IPS-20b (cell line): ENCODE data around the gene EED.

ENCODE experiments used
- H3K27ac ChIP-seq: one replicate; pipeline ENCODE4 v1.5.1; 2013; ENCODE audit warnings: low read length
- H3K27me3 ChIP-seq: 2 replicates; pipeline ENCODE4 v1.6.1; 2013; ENCODE audit warnings: mild to moderate bottlenecking, low read length, inconsistent platforms; ENCODE audit not compliant: insufficient read depth
- H3K36me3 ChIP-seq: 2 replicates; pipeline ENCODE4 v1.6.1; 2013; ENCODE audit warnings: low read depth, mild to moderate bottlenecking, inconsistent platforms, low read length, moderate library complexity; ENCODE audit not compliant: insufficient read depth
- H3K4me1 ChIP-seq: 2 replicates; pipeline ENCODE4 v1.6.1; 2013; ENCODE audit warnings: mild to moderate bottlenecking, control low read depth, inconsistent platforms, low read length, moderate library complexity; ENCODE audit not compliant: insufficient read depth
- H3K4me3 ChIP-seq: 2 replicates; pipeline ENCODE4 v1.5.1; 2013; ENCODE audit warnings: mild to moderate bottlenecking, low read length, inconsistent platforms
- H3K9ac ChIP-seq: 2 replicates; pipeline ENCODE4 v1.6.1; 2013; ENCODE audit warnings: low read depth, mild to moderate bottlenecking, inconsistent platforms, low read length, moderate library complexity
- H3K9me3 ChIP-seq: 2 replicates; pipeline ENCODE4 v1.6.1; 2013; ENCODE audit warnings: mild to moderate bottlenecking, low read depth, low read length, inconsistent platforms; ENCODE audit not compliant: insufficient read depth

The EED gene

GRCh38 chr11:86241956-86242535 lies 2.5 kb upstream of the EED start:
- H3K4me3 ChIP-seq = no peak overlapping the region
- H3K9ac ChIP-seq = no peak overlapping the region
- no peaks in the 10 kb centered on the region for H3K9me3 ChIP-seq
- H3K27ac ChIP-seq = no peak overlapping the region
- no peaks in the 10 kb centered on the region for H3K27me3 ChIP-seq
- peaks cover 9% of the 10 kb centered on the region; the same call in 1 of the 2 replicates for H3K4me1 ChIP-seq
- no peaks in the 10 kb centered on the region for H3K36me3 ChIP-seq

GRCh38 chr11:86243396-86243795 lies 1.2 kb upstream of the EED start:
- no peaks in the 10 kb centered on the region for H3K27me3 ChIP-seq
- no peak overlapping the region for H3K4me3 ChIP-seq
- no peaks in the 10 kb centered on the region for H3K36me3 ChIP-seq
- H3K27ac ChIP-seq = no peak overlapping the region
- peak overlapping the region; percentile 91; the same call in 1 of the 2 replicates for H3K9ac ChIP-seq
- no peaks in the 10 kb centered on the region for H3K9me3 ChIP-seq
- peaks cover 9% of the 10 kb centered on the region; the same call in 1 of the 2 replicates for H3K4me1 ChIP-seq

- Histone ChIP-seq H3K9me3 (no peaks in the 10 kb centered on the region), H3K36me3 (no peaks in the 10 kb centered on the region), H3K9ac (peak overlapping the region; percentile 91), H3K27me3 (no peaks in the 10 kb centered on the region), H3K4me1 (peaks cover 9% of the 10 kb centered on the region; the same call in 1 of the 2 replicates), H3K4me3 (peak overlapping the region; percentile 87), H3K27ac (peak overlapping the region; percentile 97)
Observed at GRCh38 chr11:86244063-86244521, 461 bp upstream of the EED start.

- H3K9me3 ChIP-seq = no peaks in the 10 kb centered on the region
- H3K27me3 ChIP-seq = no peaks in the 10 kb centered on the region
- peaks cover 4% of the 10 kb centered on the region; the same call in 1 of the 2 replicates for H3K36me3 ChIP-seq
- peak overlapping the region; percentile 91 for H3K9ac ChIP-seq
- H3K27ac ChIP-seq = peak overlapping the region; percentile 4
- peaks cover 23% of the 10 kb centered on the region for H3K4me1 ChIP-seq
- H3K4me3 ChIP-seq = peak overlapping the region; percentile 87
Observed at GRCh38 chr11:86245369-86246292, 1.1 kb downstream of the EED start.

- Histone ChIP-seq H3K4me1 (peaks cover 23% of the 10 kb centered on the region), H3K9me3 (no peaks in the 10 kb centered on the region), H3K4me3 (peak overlapping the region; percentile 87), H3K27me3 (no peaks in the 10 kb centered on the region), H3K36me3 (peaks cover 5% of the 10 kb centered on the region; the same call in 1 of the 2 replicates), H3K27ac (no peak overlapping the region), H3K9ac (peak overlapping the region; percentile 91; the same call in 1 of the 2 replicates)
Observed at GRCh38 chr11:86246293-86246675, 1.7 kb downstream of the EED start.

- Histone ChIP-seq H3K4me1 (peaks cover 23% of the 10 kb centered on the region), H3K4me3 (no peak overlapping the region)
Observed at GRCh38 chr11:86247608-86248007, 3.1 kb downstream of the EED start.

GRCh38 chr11:86248609-86249008 lies 4.1 kb downstream of the EED start:
- H3K27me3 ChIP-seq = no peaks in the 10 kb centered on the region
- H3K9me3 ChIP-seq = no peaks in the 10 kb centered on the region
- H3K9ac ChIP-seq = peak overlapping the region; percentile 24; the same call in 1 of the 2 replicates
- H3K36me3 ChIP-seq = peaks cover 18% of the 10 kb centered on the region; the same call in 1 of the 2 replicates
- no peak overlapping the region for H3K4me3 ChIP-seq
- H3K27ac ChIP-seq = no peak overlapping the region
- peaks cover 23% of the 10 kb centered on the region for H3K4me1 ChIP-seq

More at GRCh38 chr11:86247608-86248007, 3.1 kb downstream of the EED start:
- H3K9me3 ChIP-seq = no peaks in the 10 kb centered on the region
- no peak overlapping the region for H3K27ac ChIP-seq
- no peaks in the 10 kb centered on the region for H3K27me3 ChIP-seq
- H3K9ac ChIP-seq = no peak overlapping the region
- H3K36me3 ChIP-seq = peaks cover 18% of the 10 kb centered on the region; the same call in 1 of the 2 replicates

- no peaks in the 10 kb centered on the region for H3K9me3 ChIP-seq
- no peak overlapping the region for H3K27ac ChIP-seq
- no peak overlapping the region for H3K4me3 ChIP-seq
- peak overlapping the region; percentile 26; the same call in 1 of the 2 replicates for H3K9ac ChIP-seq
- H3K27me3 ChIP-seq = no peaks in the 10 kb centered on the region
- peaks cover 19% of the 10 kb centered on the region for H3K4me1 ChIP-seq
- peaks cover 18% of the 10 kb centered on the region; the same call in 1 of the 2 replicates for H3K36me3 ChIP-seq
Observed at GRCh38 chr11:86249307-86250098, 5.0 kb downstream of the EED start.

GRCh38 chr11:86251345-86251744 lies 6.8 kb downstream of the EED start:
- H3K4me3 ChIP-seq = no peak overlapping the region
- H3K9ac ChIP-seq = no peak overlapping the region
- peaks cover 16% of the 10 kb centered on the region for H3K4me1 ChIP-seq
- H3K9me3 ChIP-seq = no peaks in the 10 kb centered on the region
- H3K27ac ChIP-seq = no peak overlapping the region
- H3K36me3 ChIP-seq = peaks cover 18% of the 10 kb centered on the region; the same call in 1 of the 2 replicates
- no peaks in the 10 kb centered on the region for H3K27me3 ChIP-seq

GRCh38 chr11:86255896-86256295 lies 11.3 kb downstream of the EED start:
- H3K36me3 ChIP-seq = peaks cover 44% of the 10 kb centered on the region
- H3K27me3 ChIP-seq = no peaks in the 10 kb centered on the region
- H3K9me3 ChIP-seq = no peaks in the 10 kb centered on the region
- no peaks in the 10 kb centered on the region for H3K4me1 ChIP-seq
- no peak overlapping the region for H3K9ac ChIP-seq
- no peak overlapping the region for H3K27ac ChIP-seq
- H3K4me3 ChIP-seq = no peak overlapping the region

GRCh38 chr11:86256608-86257007 lies 12.1 kb downstream of the EED start:
- no peak overlapping the region for H3K4me3 ChIP-seq
- no peaks in the 10 kb centered on the region for H3K4me1 ChIP-seq
- H3K27ac ChIP-seq = no peak overlapping the region
- no peaks in the 10 kb centered on the region for H3K27me3 ChIP-seq
- peaks cover 43% of the 10 kb centered on the region for H3K36me3 ChIP-seq
- no peaks in the 10 kb centered on the region for H3K9me3 ChIP-seq
- H3K9ac ChIP-seq = no peak overlapping the region
